Loucy (cell line): ENCODE measurements around the gene POC1A.

Experiments used
- H2AFZ ChIP-seq: fragments of 200-600 bp; sonication (generic); 2 replicates; pipeline ENCODE4 v1.6.0; 2016; ENCODE audit warnings: antibody characterized with exemption, mild to moderate bottlenecking, low read length, moderate library complexity
- H3F3A ChIP-seq: fragments of 200-600 bp; 2 replicates; pipeline ENCODE4 v1.6.0; 2016; ENCODE audit warnings: antibody characterized with exemption, low read depth, mild to moderate bottlenecking
- H3K27me3 ChIP-seq: fragments of 200-600 bp; sonication (generic); 2 replicates; pipeline ENCODE4 v1.6.1; 2014; ENCODE audit warnings: low read length, mild to moderate bottlenecking; ENCODE audit not compliant: insufficient read depth, poor library complexity, severe bottlenecking
- H3K36me3 ChIP-seq: fragments of 200-600 bp; sonication (generic); 2 replicates; pipeline ENCODE4 v1.6.1; 2016; ENCODE audit warnings: low read length; ENCODE audit not compliant: insufficient read depth
- H3K4me1 ChIP-seq: fragments of 200-600 bp; sonication (generic); 2 replicates; pipeline ENCODE4 v1.5.1; 2014; ENCODE audit warnings: low read length, mild to moderate bottlenecking; ENCODE audit not compliant: insufficient read depth, poor library complexity, severe bottlenecking
- H3K4me2 ChIP-seq: fragments of 200-600 bp; sonication (generic); 2 replicates; pipeline ENCODE4 v1.6.0; 2014; ENCODE audit warnings: antibody characterized with exemption, low read length, low read depth, mild to moderate bottlenecking; ENCODE audit not compliant: poor library complexity, severe bottlenecking
- H3K4me3 ChIP-seq: fragments of 200-600 bp; sonication (generic); 2 replicates; pipeline ENCODE4 v1.5.1; 2014; ENCODE audit warnings: low read length, mild to moderate bottlenecking, mixed read lengths; ENCODE audit not compliant: poor library complexity, severe bottlenecking
- H3K79me2 ChIP-seq: fragments of 200-600 bp; sonication (generic); 2 replicates; pipeline ENCODE4 v1.6.1; 2014; ENCODE audit warnings: low read length; ENCODE audit not compliant: insufficient read depth
- H3K9ac ChIP-seq: fragments of 200-600 bp; sonication (generic); 2 replicates; pipeline ENCODE4 v1.6.0; 2014; ENCODE audit warnings: mild to moderate bottlenecking, low read depth, low read length, moderate library complexity; ENCODE audit not compliant: poor library complexity, severe bottlenecking
- H3K9me2 ChIP-seq: fragments of 200-600 bp; sonication (generic); replicated peaks from 2 replicates; pipeline ENCODE4 v1.6.1; 2016; ENCODE audit warnings: low read depth, low read length, mixed read lengths
- H3K9me3 ChIP-seq: fragments of 200-600 bp; sonication (generic); 2 replicates; pipeline ENCODE4 v1.6.1; 2014; ENCODE audit warnings: mild to moderate bottlenecking, antibody characterized with exemption, low read length, low read depth; ENCODE audit not compliant: insufficient read depth
- H4K20me1 ChIP-seq: fragments of 200-600 bp; sonication (generic); 2 replicates; pipeline ENCODE4 v1.6.0; 2014; ENCODE audit warnings: antibody characterized with exemption, low read length, mild to moderate bottlenecking; ENCODE audit not compliant: insufficient read depth, poor library complexity, severe bottlenecking
- CTCF ChIP-seq: fragments of 200-600 bp; sonication (generic); conservative IDR thresholded peaks from 2 replicates; pipeline ENCODE4 v1.5.1; 2014; ENCODE audit warnings: mild to moderate bottlenecking, antibody characterized with exemption, low read length
- EZH2phosphoT487 ChIP-seq: fragments of 200-600 bp; IDR thresholded peaks from 2 replicates; pipeline ENCODE4 v1.6.1; 2018; ENCODE audit warnings: antibody characterized with exemption, mild to moderate bottlenecking, moderate library complexity, borderline replicate concordance

POC1A gene

GRCh38 chr3:52128118-52128683, 26.0 kb downstream of the POC1A start:
- no peak overlapping the region for H2AFZ ChIP-seq
- peaks cover 43% of the 10 kb centered on the region; the same call in 1 of the 2 replicates for H3K36me3 ChIP-seq
- TF ChIP-seq EZH2phosphoT487 (no peak), CTCF (no peak)
- no peak overlapping the region for H3K4me2 ChIP-seq
- no peaks in the 10 kb centered on the region for H3K9me3 ChIP-seq
- no peaks in the 10 kb centered on the region for H4K20me1 ChIP-seq
- H3K27me3 ChIP-seq = no peaks in the 10 kb centered on the region
- no peak overlapping the region for H3K9ac ChIP-seq
- H3F3A ChIP-seq = no peaks in the 10 kb centered on the region
- no peaks in the 10 kb centered on the region for H3K9me2 ChIP-seq
- no peaks in the 10 kb centered on the region for H3K4me1 ChIP-seq
- no peak overlapping the region for H3K4me3 ChIP-seq
- H3K79me2 ChIP-seq = peaks cover 4% of the 10 kb centered on the region; the same call in 1 of the 2 replicates

- TF ChIP-seq EZH2phosphoT487 (no peak), CTCF (no peak)
- Histone ChIP-seq H3K4me3 (no peak overlapping the region), H3K4me2 (no peak overlapping the region), H3K9me2 (no peaks in the 10 kb centered on the region), H3K9me3 (no peaks in the 10 kb centered on the region), H3K9ac (no peak overlapping the region), H3F3A (no peaks in the 10 kb centered on the region), H3K4me1 (no peaks in the 10 kb centered on the region), H3K36me3 (peaks cover 56% of the 10 kb centered on the region; the same call in 1 of the 2 replicates), H3K79me2 (peaks cover 1% of the 10 kb centered on the region; the same call in 1 of the 2 replicates), H3K27me3 (no peaks in the 10 kb centered on the region), H4K20me1 (no peaks in the 10 kb centered on the region), H2AFZ (no peak overlapping the region)
Measured at GRCh38 chr3:52126500-52126899, 27.7 kb downstream of the POC1A start.

- Histone ChIP-seq H3K36me3 (peaks cover 60% of the 10 kb centered on the region; the same call in 1 of the 2 replicates), H3F3A (no peaks in the 10 kb centered on the region), H2AFZ (no peak overlapping the region), H3K9me2 (no peaks in the 10 kb centered on the region), H3K9ac (no peak overlapping the region), H3K4me2 (no peak overlapping the region), H3K4me3 (no peak overlapping the region), H3K4me1 (no peaks in the 10 kb centered on the region), H4K20me1 (no peaks in the 10 kb centered on the region), H3K79me2 (no peaks in the 10 kb centered on the region), H3K27me3 (no peaks in the 10 kb centered on the region), H3K9me3 (no peaks in the 10 kb centered on the region)
- no peak for TF ChIP-seq EZH2phosphoT487
- no peak for TF ChIP-seq CTCF
Measured at GRCh38 chr3:52126036-52126435, 28.2 kb downstream of the POC1A start.
